GM18861 (cell line): Measurements from ENCODE around the gene UNG.

Experiments used
- ATAC-seq: cut with Tn5 transposase; IDR thresholded peaks from one replicate; pipeline ENCODE4 v1.9.1; 2021; ENCODE audit not compliant: unreplicated experiment

The UNG gene

GRCh38 chr12:109154451-109155438 lies 57.3 kb downstream of the UNG start:
- peak; percentile 54 for ATAC-seq

- no peak for ATAC-seq
Observed at GRCh38 chr12:109156036-109156435, 58.6 kb downstream of the UNG start.

- no peak for ATAC-seq
Observed at GRCh38 chr12:109156586-109156985, 59.2 kb downstream of the UNG start.

GRCh38 chr12:109157986-109158385 lies 60.6 kb downstream of the UNG start:
- no peak for ATAC-seq

GRCh38 chr12:109160433-109160832 lies 63.0 kb downstream of the UNG start:
- ATAC-seq: no peak
